Tibial nerve (tissue), 4 donors: ENCODE data around the gene PVR. TPM values are rescaled to one million over a fixed set of nuclear protein-coding genes. Genes with fewer than 3 reads are reported as not detected.

Experiments
- DNase-seq, 2 donors: peaks; one replicate each; pipeline ENCODE4 v3.0.0-alpha.2; 2019; ENCODE audit warnings: low spot score in 2 of 2
- H3K27ac ChIP-seq, 4 donors: fragments of 200-600 bp; sonication (generic) in 3 of 4; one replicate each; pipeline ENCODE4 v1.5.1; 2017 to 2019; ENCODE audit warnings: mild to moderate bottlenecking in 1 of 4
- H3K27me3 ChIP-seq, 2 donors: fragments of 200-600 bp; sonication (generic) in 1 of 2; one replicate each; pipeline versions ENCODE4 v1.5.1 to v1.6.0; 2017 to 2019
- H3K36me3 ChIP-seq, 3 donors: fragments of 200-600 bp; sonication (generic); one replicate each; pipeline ENCODE4 v1.5.1; 2018 to 2019
- H3K4me1 ChIP-seq, 4 donors: fragments of 200-600 bp; sonication (generic) in 3 of 4; one replicate each; pipeline ENCODE4 v1.5.1; 2017 to 2019
- H3K4me3 ChIP-seq, 4 donors: fragments of 200-600 bp; sonication (generic) in 3 of 4; one replicate each; pipeline ENCODE4 v1.5.1; 2017 to 2019; ENCODE audit warnings: mild to moderate bottlenecking in 1 of 4, moderate library complexity in 1 of 4
- H3K9me3 ChIP-seq, 4 donors: fragments of 200-600 bp; sonication (generic) in 3 of 4; one replicate each; pipeline ENCODE4 v1.5.1; 2017 to 2019
- CTCF ChIP-seq, 5 experiments: fragments of 200-600 bp in 3 of 5; fragments of 450-650 bp in 2 of 5; sonication (generic) in 3 of 5; IDR thresholded peaks; one replicate each; pipeline ENCODE4 v1.5.1; 2016 to 2019; ENCODE audit warnings: antibody characterized with exemption in 5 of 5, mild to moderate bottlenecking in 3 of 5, moderate library complexity in 2 of 5
- EP300 ChIP-seq, 2 donors: sonication (generic); formaldehyde crosslinking; IDR thresholded peaks; one replicate each; pipeline ENCODE4 v1.6.1; 2017; ENCODE audit warnings: antibody characterized with exemption in 2 of 2, mild to moderate bottlenecking in 1 of 2
- POLR2A ChIP-seq, 2 donors: fragments of 450-650 bp; IDR thresholded peaks; one replicate each; pipeline ENCODE4 v1.6.1; 2017; ENCODE audit warnings: antibody characterized with exemption in 2 of 2, mild to moderate bottlenecking in 2 of 2, moderate library complexity in 2 of 2
- WGBS, 2 donors: methylation state at CpG; one replicate each; pipeline ENCODE4 v1.1.5; 2018; 5-methylcytosine and 5-hydroxymethylcytosine counted together
- total RNA-seq, 4 donors: library from RNA; depleted of rRNA; stranded (reverse); fragments of >200 nt; gene quantifications; one replicate each; pipeline ENCODE4 v1.1.0, GENCODE V29; 2016

PVR gene
- total RNA-seq, 4 donors from 2014 or later, result 55.3 to 71.4 (median 69.6) TPM

GRCh38 chr19:44653343-44653742, 9.6 kb downstream of the PVR start:
- 88 to 93% methylated on average over 5 of the region's 5 CpGs for WGBS, 2 donors
- H3K27ac ChIP-seq, result no peak overlapping the region
- no peaks in the 10 kb centered on the region for H3K9me3 ChIP-seq
- DNase-seq, result no peak
- TF ChIP-seq EP300 (IDR thresholded peaks at IDR 0.05) (no peak), POLR2A (IDR thresholded peaks at IDR 0.05) (no peak), CTCF (IDR thresholded peaks at IDR 0.05) (no peak)
- peaks cover 0 to 83% (median 13%) of the 10 kb centered on the region in 3 donors for H3K36me3 ChIP-seq
- no peaks in the 10 kb centered on the region for H3K27me3 ChIP-seq
- peaks cover 0 to 27% (median 4%) of the 10 kb centered on the region in 4 donors for H3K4me1 ChIP-seq
- no peak overlapping the region for H3K4me3 ChIP-seq

GRCh38 chr19:44653977-44654774, 10.5 kb downstream of the PVR start:
- DNase-seq, result peak; percentile 61 to 68
- H3K36me3 ChIP-seq, result peaks cover 0 to 92% (median 13%) of the 10 kb centered on the region in 3 donors
- 44 to 48% methylated on average over 16 of the region's 16 CpGs for WGBS, 2 donors

GRCh38 chr19:44657211-44657921, 13.7 kb downstream of the PVR start:
- DNase-seq, result peak; percentile 37 to 67
- no peaks in the 10 kb centered on the region for H3K27me3 ChIP-seq
- H3K36me3 ChIP-seq, result peaks cover 0 to 94% (median 8%) of the 10 kb centered on the region in 3 donors
- H3K27ac ChIP-seq, result no peak overlapping the region
- H3K4me1 ChIP-seq, result peaks cover 0 to 18% (median 0%) of the 10 kb centered on the region in 4 donors
- 40 to 41% methylated on average over 25 of the region's 25 CpGs for WGBS, 2 donors
- TF ChIP-seq CTCF (IDR thresholded peaks at IDR 0.05) (peak; percentile 85 to 90 (median 88)), POLR2A (IDR thresholded peaks at IDR 0.05) (no peak)
- no peaks in the 10 kb centered on the region for H3K9me3 ChIP-seq
- no peak overlapping the region for H3K4me3 ChIP-seq

More at GRCh38 chr19:44653977-44654774, 10.5 kb downstream of the PVR start:
- H3K4me3 ChIP-seq, result no peak overlapping the region
- H3K9me3 ChIP-seq, result no peaks in the 10 kb centered on the region
- peaks cover 0 to 18% (median 2%) of the 10 kb centered on the region in 4 donors for H3K4me1 ChIP-seq
- TF ChIP-seq POLR2A (IDR thresholded peaks at IDR 0.05), result no peak
- peak; percentile 47 to 71 (median 67) for TF ChIP-seq CTCF (IDR thresholded peaks at IDR 0.05)
- peak in 1 of 2 donors; percentile 38 for TF ChIP-seq EP300 (IDR thresholded peaks at IDR 0.05)
- H3K27me3 ChIP-seq, result no peaks in the 10 kb centered on the region
- H3K27ac ChIP-seq, result peak overlapping the region in 1 of 4 donors; percentile 27

- no peak for DNase-seq
Measured at GRCh38 chr19:44658069-44658733, 14.5 kb downstream of the PVR start.

GRCh38 chr19:44660081-44660480, 16.4 kb downstream of the PVR start:
- TF ChIP-seq EP300 (IDR thresholded peaks at IDR 0.05), result no peak
- no peak for TF ChIP-seq CTCF (IDR thresholded peaks at IDR 0.05)
- TF ChIP-seq POLR2A (IDR thresholded peaks at IDR 0.05), result no peak
- 92 to 94% methylated on average over 4 of the region's 4 CpGs for WGBS, 2 donors
- H3K36me3 ChIP-seq, result peaks cover 0 to 79% (median 0%) of the 10 kb centered on the region in 3 donors

More at GRCh38 chr19:44658069-44658733, 14.5 kb downstream of the PVR start:
- Histone ChIP-seq H3K4me1 (peaks cover 0 to 24% (median 0%) of the 10 kb centered on the region in 4 donors), H3K4me3 (no peak overlapping the region), H3K27me3 (no peaks in the 10 kb centered on the region), H3K36me3 (peaks cover 0 to 87% (median 6%) of the 10 kb centered on the region in 3 donors), H3K9me3 (no peaks in the 10 kb centered on the region), H3K27ac (no peak overlapping the region)
- TF ChIP-seq POLR2A (IDR thresholded peaks at IDR 0.05) (no peak), EP300 (IDR thresholded peaks at IDR 0.05) (no peak)
- 88 to 97% methylated on average over 3 of the region's 3 CpGs for WGBS, 2 donors

More at GRCh38 chr19:44660081-44660480, 16.4 kb downstream of the PVR start:
- Histone ChIP-seq H3K4me3 (no peak overlapping the region), H3K9me3 (no peaks in the 10 kb centered on the region), H3K4me1 (peaks cover 0 to 25% (median 0%) of the 10 kb centered on the region in 4 donors), H3K27ac (no peak overlapping the region), H3K27me3 (no peaks in the 10 kb centered on the region)
- DNase-seq, result no peak
